H1 (cell line): ENCODE measurements around the gene NELL2. TPM values are rescaled to one million over a fixed set of nuclear protein-coding genes. Genes with fewer than 3 reads are reported as not detected.

ENCODE experiments used
- CBX5 ChIP-seq: fragments of 300-800, 300-1000 bp; sonication (generic); IDR thresholded peaks from 2 replicates; pipeline ENCODE4 v1.7.1; 2016; ENCODE audit warnings: antibody characterized with exemption, low read length, low read depth
- RFX5 ChIP-seq: IDR thresholded peaks from 2 replicates; pipeline ENCODE4 v1.6.1; 2011; ENCODE audit warnings: low read depth, low read length, improper control_type of control experiment, borderline replicate concordance
- SP2 ChIP-seq: IDR thresholded peaks from 2 replicates; pipeline ENCODE4 v1.6.1; 2012; ENCODE audit warnings: mild to moderate bottlenecking, low read length, inconsistent platforms
- polyA plus RNA-seq, 7 experiments: library from polyadenylated mRNA; depleted of rRNA in 3 of 7; stranded (reverse) in 5 of 7; unstranded in 2 of 7; fragments of >200 nt in 5 of 7; fragments of 200-250 nt in 2 of 7; gene quantifications; 1 replicate in 5 of 7; 2 replicates in 1 of 7; 4 replicates in 1 of 7; pipeline versions ENCODE4 v1.2.1 to v1.2.3, GENCODE V29; 2011 to 2013; ENCODE audit warnings: missing spikeins in 2 of 7, mixed read lengths in 2 of 7
- total RNA-seq: library from RNA; stranded (reverse); fragmentation: NEBNext Ultra II Directional; extraction: Animal tissue kit (Norgen Biotek cat#: 25700); gene quantifications from 2 replicates; pipeline ENCODE4 v1.2.1, GENCODE V29; 2021

The NELL2 gene
- total and polyA plus RNA-seq, 2 of the 8 experiments (the other 6 are each of a cell fraction or from before 2014, with no cell fraction given) = 54.2 to 56.8 TPM

DNA sequence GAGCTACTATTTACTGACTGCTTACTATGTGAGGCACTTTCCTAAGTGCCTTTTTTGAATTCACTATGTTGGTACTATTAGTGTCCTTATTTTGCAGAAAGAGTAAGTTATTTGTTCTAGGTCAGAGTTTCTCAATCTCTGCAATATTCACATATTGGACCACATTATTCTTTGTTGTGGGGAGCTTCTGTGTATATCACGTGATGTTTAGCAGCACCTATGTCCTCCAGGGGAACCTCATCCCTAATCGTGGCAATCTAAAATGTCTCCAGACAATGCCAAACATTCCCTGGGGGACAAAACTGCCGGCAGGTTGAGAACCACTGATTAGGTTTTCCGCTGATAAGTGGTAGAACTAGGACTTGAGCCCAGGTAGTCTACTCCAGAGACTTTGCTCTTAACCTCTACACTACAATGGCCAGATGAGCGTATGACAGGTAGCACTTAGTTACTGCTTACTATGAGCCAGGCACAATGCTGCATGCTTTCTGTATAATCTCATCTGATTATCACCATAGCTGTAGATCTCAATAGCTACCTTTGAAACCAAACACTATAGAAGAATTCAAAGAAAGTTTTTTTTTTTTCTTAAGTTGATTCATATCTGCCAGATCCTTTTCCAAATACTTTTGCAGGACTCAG, 38.9 kb downstream of the NELL2 start (continued):
- no peak for TF ChIP-seq CBX5
- TF ChIP-seq RFX5 = no peak
- no peak for TF ChIP-seq SP2
- TF ChIP-seq, all 59 proteins: peak for 0
